ENCODE results near the gene PKDCC.
"Not testable (repeated sequence)": the region's sequence is repeated elsewhere in the genome, so short reads cannot be mapped to it uniquely, and the experiment has no call there.

Gene PKDCC

GRCh38 chr2:42067521-42067920 lies 19.7 kb downstream of the PKDCC start:
- no peak for FAIRE-seq

GRCh38 chr2:42068571-42069178 lies 20.9 kb downstream of the PKDCC start:
- FAIRE-seq = no peak

GRCh38 chr2:42069568-42069967 lies 21.7 kb downstream of the PKDCC start:
- no peak for FAIRE-seq

GRCh38 chr2:42071791-42072190 lies 24.0 kb downstream of the PKDCC start:
- FAIRE-seq = no peak

- FAIRE-seq = no peak
These were observed 24.7 kb downstream of the PKDCC start for GRCh38 chr2:42072349-42073118.

GRCh38 chr2:42073739-42074503 lies 26.1 kb downstream of the PKDCC start:
- no peak for FAIRE-seq

GRCh38 chr2:42074661-42075060 lies 26.8 kb downstream of the PKDCC start:
- FAIRE-seq = no peak

- FAIRE-seq = no peak
These were observed 28.8 kb downstream of the PKDCC start for GRCh38 chr2:42076357-42077225.

- no peak for FAIRE-seq
These were observed 29.5 kb downstream of the PKDCC start for GRCh38 chr2:42077343-42077742.

- FAIRE-seq = no peak
These were observed 32.0 kb downstream of the PKDCC start for GRCh38 chr2:42079737-42080287.

- not testable (repeated sequence) for FAIRE-seq
These were observed 33.3 kb downstream of the PKDCC start for GRCh38 chr2:42081151-42081550.

GRCh38 chr2:42082016-42082415 lies 34.2 kb downstream of the PKDCC start:
- FAIRE-seq = no peak

GRCh38 chr2:42084231-42084671 lies 36.4 kb downstream of the PKDCC start:
- no peak for FAIRE-seq

GRCh38 chr2:42085070-42085469 lies 37.2 kb downstream of the PKDCC start:
- FAIRE-seq = not testable (repeated sequence)

- FAIRE-seq = no peak
These were observed 38.1 kb downstream of the PKDCC start for GRCh38 chr2:42085706-42086487.

GRCh38 chr2:42086500-42086953 lies 38.7 kb downstream of the PKDCC start:
- FAIRE-seq = no peak

GRCh38 chr2:42087137-42087856 lies 39.5 kb downstream of the PKDCC start:
- no peak for FAIRE-seq

- no peak for FAIRE-seq
These were observed 40.0 kb downstream of the PKDCC start for GRCh38 chr2:42087857-42088195.

- no peak for FAIRE-seq
These were observed 41.6 kb downstream of the PKDCC start for GRCh38 chr2:42089340-42089925.

- FAIRE-seq = no peak
These were observed 42.4 kb downstream of the PKDCC start for GRCh38 chr2:42090216-42090615.

GRCh38 chr2:42091671-42092070 lies 43.9 kb downstream of the PKDCC start:
- no peak for FAIRE-seq

All from islet of Langerhans (tissue), 1 donor.